ENCODE measurements around the gene SRMS. TPM values are rescaled to one million over a fixed set of nuclear protein-coding genes. Genes with fewer than 3 reads are reported as not detected.

Gene SRMS, protein sequence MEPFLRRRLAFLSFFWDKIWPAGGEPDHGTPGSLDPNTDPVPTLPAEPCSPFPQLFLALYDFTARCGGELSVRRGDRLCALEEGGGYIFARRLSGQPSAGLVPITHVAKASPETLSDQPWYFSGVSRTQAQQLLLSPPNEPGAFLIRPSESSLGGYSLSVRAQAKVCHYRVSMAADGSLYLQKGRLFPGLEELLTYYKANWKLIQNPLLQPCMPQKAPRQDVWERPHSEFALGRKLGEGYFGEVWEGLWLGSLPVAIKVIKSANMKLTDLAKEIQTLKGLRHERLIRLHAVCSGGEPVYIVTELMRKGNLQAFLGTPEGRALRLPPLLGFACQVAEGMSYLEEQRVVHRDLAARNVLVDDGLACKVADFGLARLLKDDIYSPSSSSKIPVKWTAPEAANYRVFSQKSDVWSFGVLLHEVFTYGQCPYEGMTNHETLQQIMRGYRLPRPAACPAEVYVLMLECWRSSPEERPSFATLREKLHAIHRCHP
- total RNA-seq = not detected in 2 replicates
- long read RNA-seq = 0 reads

DNA sequence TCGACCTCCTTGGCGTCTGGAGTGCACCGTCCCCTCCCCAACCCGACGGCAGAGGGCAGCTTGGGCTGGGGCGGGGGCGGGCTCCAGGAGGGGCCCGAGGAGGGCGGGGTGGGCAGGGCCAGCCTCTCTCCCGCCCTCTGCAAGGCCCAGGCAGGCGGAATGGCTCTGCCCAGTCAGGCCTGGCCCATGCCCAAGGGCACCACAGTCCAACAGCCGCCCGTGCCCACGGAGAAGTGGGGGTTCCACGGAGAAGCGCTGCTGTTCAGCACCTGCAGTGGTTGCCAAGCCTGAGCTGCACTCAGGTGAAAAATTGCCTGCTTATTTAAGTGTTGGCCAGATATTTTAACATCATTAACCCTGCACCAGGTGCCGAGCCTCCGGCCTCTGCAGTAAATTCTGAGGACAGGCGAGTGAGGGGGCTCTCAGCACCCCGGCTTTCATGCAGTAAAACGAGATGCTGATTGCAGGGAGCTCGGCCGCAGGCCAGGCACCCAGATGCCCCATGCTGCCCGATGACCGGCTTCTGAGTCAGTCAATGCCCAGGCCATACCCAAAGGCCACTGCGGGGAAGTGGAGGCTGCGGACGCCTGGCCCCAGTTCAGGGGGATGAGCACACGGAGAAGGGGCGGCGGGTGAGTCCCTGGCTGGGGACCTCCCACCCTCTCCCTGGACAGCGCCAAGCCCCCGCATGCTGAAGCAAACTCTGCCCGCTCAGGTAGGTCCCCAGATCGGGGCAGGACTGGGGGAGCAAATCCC lies at the start of gene SRMS:
Gene SRMS, minus strand, starts transcription at position 25 of the 756 bp plus-strand sequence. CDS start 286 bp downstream, outside the sequence.
- Mint-ChIP-seq H3K27me3 (ENCODE audit: unreplicated experiment) (peaks cover 5% of the 10 kb centered on the region), H3K4me1 (ENCODE audit: unreplicated experiment) (peaks cover 10% of the 10 kb centered on the region), H3K9me3 (ENCODE audit: unreplicated experiment) (no peaks in the 10 kb centered on the region), H3K4me3 (ENCODE audit: unreplicated experiment) (no peak within 1 kb of the TSS), H3K27ac (ENCODE audit: unreplicated experiment) (no peak within 1 kb of the TSS), H3K36me3 (ENCODE audit: unreplicated experiment) (no peaks in the 10 kb centered on the region)
- TF ChIP-seq, protein P1, sequence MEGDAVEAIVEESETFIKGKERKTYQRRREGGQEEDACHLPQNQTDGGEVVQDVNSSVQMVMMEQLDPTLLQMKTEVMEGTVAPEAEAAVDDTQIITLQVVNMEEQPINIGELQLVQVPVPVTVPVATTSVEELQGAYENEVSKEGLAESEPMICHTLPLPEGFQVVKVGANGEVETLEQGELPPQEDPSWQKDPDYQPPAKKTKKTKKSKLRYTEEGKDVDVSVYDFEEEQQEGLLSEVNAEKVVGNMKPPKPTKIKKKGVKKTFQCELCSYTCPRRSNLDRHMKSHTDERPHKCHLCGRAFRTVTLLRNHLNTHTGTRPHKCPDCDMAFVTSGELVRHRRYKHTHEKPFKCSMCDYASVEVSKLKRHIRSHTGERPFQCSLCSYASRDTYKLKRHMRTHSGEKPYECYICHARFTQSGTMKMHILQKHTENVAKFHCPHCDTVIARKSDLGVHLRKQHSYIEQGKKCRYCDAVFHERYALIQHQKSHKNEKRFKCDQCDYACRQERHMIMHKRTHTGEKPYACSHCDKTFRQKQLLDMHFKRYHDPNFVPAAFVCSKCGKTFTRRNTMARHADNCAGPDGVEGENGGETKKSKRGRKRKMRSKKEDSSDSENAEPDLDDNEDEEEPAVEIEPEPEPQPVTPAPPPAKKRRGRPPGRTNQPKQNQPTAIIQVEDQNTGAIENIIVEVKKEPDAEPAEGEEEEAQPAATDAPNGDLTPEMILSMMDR (IDR thresholded peaks at IDR 0.05) = no peak
- DNase-seq (ENCODE audit: extremely low spot score, unreplicated experiment) = no peak

DNA sequence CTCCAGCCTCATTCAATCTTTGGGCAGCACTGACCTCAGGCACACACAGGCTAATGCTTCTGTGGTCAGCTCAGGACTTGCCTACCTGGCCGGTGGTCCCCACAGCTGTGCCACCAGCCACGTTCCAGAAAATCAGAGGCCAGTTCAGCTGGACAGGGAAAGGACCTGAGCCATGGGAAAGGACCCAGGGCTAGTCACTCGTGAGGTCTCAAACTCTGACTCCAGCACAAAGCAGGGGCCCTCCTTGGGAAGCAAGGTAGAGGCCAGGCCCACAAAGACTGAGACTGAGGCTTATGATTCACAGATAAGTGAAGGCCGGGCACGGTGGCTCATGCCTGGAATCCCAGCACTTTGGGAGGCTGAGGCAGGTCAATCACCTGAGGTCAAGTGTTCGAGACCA lies 48.9 kb upstream of the SRMS start:
- no peak overlapping the region for H3K27ac Mint-ChIP-seq (ENCODE audit: unreplicated experiment)
- no peaks in the 10 kb centered on the region for H3K4me1 Mint-ChIP-seq (ENCODE audit: unreplicated experiment)
- no peaks in the 10 kb centered on the region for H3K27me3 Mint-ChIP-seq (ENCODE audit: unreplicated experiment)
- H3K4me3 Mint-ChIP-seq (ENCODE audit: unreplicated experiment) = no peak overlapping the region
- TF ChIP-seq, protein P1 (IDR thresholded peaks at IDR 0.05) = no peak
- no peak for DNase-seq (ENCODE audit: extremely low spot score, unreplicated experiment)
- H3K36me3 Mint-ChIP-seq (ENCODE audit: unreplicated experiment) = peaks cover 16% of the 10 kb centered on the region
- H3K9me3 Mint-ChIP-seq (ENCODE audit: unreplicated experiment) = no peaks in the 10 kb centered on the region

DNA sequence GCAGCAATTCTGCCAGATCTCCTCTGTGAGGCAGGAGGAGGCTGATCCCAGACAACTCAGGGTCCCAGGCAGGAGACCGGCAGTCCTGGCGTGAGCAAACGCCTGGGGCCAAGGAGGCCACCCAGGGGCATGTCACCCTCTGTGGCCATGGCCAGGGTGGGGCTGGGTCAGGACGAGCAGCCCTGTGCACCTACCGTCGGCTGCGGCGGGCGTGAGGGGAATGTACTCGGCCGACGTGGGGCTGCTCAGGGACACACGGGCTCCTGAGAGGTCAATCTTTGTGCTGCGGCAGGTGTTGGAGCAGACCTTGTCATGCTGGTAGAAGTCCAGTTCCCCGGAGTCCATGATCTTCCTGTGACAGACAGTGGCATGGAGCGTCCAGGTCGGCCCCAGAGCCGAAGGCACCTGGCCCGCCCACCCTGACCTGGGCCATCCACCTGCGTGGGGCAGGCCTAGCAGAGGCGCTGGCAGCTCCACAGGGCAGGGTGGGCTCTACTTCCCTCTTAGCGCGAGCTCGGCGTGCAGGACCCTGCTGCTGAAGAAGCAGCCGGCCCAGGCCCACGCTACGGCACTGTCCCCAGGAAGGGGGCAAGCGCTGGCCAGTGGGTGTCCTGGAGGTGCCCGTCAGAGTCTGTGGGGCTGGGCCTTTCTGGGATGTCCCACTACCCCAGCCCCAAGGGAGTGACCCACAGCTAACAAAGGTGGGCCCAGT lies 48.0 kb upstream of the SRMS start:
- no peak overlapping the region for H3K27ac Mint-ChIP-seq (ENCODE audit: unreplicated experiment)
- no peak for DNase-seq (ENCODE audit: extremely low spot score, unreplicated experiment)
- no peaks in the 10 kb centered on the region for H3K4me1 Mint-ChIP-seq (ENCODE audit: unreplicated experiment)
- no peak overlapping the region for H3K4me3 Mint-ChIP-seq (ENCODE audit: unreplicated experiment)
- no peaks in the 10 kb centered on the region for H3K27me3 Mint-ChIP-seq (ENCODE audit: unreplicated experiment)
- H3K9me3 Mint-ChIP-seq (ENCODE audit: unreplicated experiment) = no peaks in the 10 kb centered on the region
- peaks cover 16% of the 10 kb centered on the region for H3K36me3 Mint-ChIP-seq (ENCODE audit: unreplicated experiment)
- TF ChIP-seq, protein P1 (IDR thresholded peaks at IDR 0.05) = no peak

DNA sequence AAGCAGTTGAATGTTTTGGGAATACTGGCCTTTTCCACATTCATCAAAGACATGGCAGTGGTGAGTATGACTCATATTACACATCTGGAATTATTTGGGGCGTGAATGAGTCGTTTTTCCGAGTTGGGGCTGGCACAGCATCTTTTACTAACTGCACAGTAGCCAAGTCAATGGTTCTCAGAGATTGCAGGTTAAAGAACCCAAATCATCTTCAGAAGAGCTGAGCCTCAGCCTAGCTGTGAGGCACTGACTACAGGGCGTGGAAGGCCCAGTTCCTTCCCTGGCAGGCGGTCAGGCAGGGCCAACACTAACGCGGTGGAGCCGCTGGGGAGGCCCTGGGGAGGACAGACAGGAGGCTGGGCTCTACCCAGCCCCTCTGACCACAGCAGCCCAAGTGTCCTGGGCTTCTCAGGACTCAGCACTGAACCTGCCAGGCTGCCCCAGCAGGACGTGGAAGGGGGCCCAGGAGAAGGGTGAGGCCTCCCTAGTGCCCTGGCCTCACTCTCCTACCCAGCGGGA lies 46.6 kb upstream of the SRMS start:
- no peaks in the 10 kb centered on the region for H3K4me1 Mint-ChIP-seq (ENCODE audit: unreplicated experiment)
- DNase-seq (ENCODE audit: extremely low spot score, unreplicated experiment) = no peak
- no peaks in the 10 kb centered on the region for H3K9me3 Mint-ChIP-seq (ENCODE audit: unreplicated experiment)
- H3K27me3 Mint-ChIP-seq (ENCODE audit: unreplicated experiment) = no peaks in the 10 kb centered on the region
- TF ChIP-seq, protein P1 (IDR thresholded peaks at IDR 0.05) = no peak
- peaks cover 18% of the 10 kb centered on the region for H3K36me3 Mint-ChIP-seq (ENCODE audit: unreplicated experiment)
- H3K4me3 Mint-ChIP-seq (ENCODE audit: unreplicated experiment) = no peak overlapping the region
- no peak overlapping the region for H3K27ac Mint-ChIP-seq (ENCODE audit: unreplicated experiment)
